OCI-LY1 (cell line): ENCODE measurements around the gene TUBA4B.

Experiments
- H2AFZ ChIP-seq: fragments of 200-600 bp; sonication (generic), shearing (Covaris generic); 2 replicates; pipeline ENCODE4 v1.6.0; 2014; ENCODE audit warnings: antibody characterized with exemption, mild to moderate bottlenecking, low read length
- H3F3A ChIP-seq: fragments of 200-600 bp; sonication (generic), shearing (Covaris generic); 2 replicates; pipeline ENCODE4 v1.6.0; 2014; ENCODE audit warnings: mild to moderate bottlenecking, antibody characterized with exemption, low read length, moderate library complexity; ENCODE audit not compliant: insufficient read depth
- H3K27ac ChIP-seq: fragments of 200-600 bp; sonication (generic); 2 replicates; pipeline ENCODE4 v1.5.1; 2014; ENCODE audit warnings: low read length, mixed run types, mild to moderate bottlenecking, low read depth; ENCODE audit not compliant: poor library complexity, severe bottlenecking
- H3K27me3 ChIP-seq: fragments of 200-600 bp; sonication (generic); 2 replicates; pipeline ENCODE4 v1.6.0; 2014; ENCODE audit warnings: antibody characterized with exemption, mild to moderate bottlenecking, low read length, moderate library complexity; ENCODE audit not compliant: insufficient read depth
- H3K36me3 ChIP-seq: fragments of 200-600 bp; sonication (generic); 2 replicates; pipeline ENCODE4 v1.6.1; 2014; ENCODE audit warnings: mild to moderate bottlenecking, antibody characterized with exemption, low read length, moderate library complexity, mixed read lengths; ENCODE audit not compliant: insufficient read depth
- H3K4me1 ChIP-seq: fragments of 200-600 bp; sonication (generic); 2 replicates; pipeline ENCODE4 v1.5.1; 2014; ENCODE audit warnings: mild to moderate bottlenecking, low read length, moderate library complexity; ENCODE audit not compliant: insufficient read depth, severe bottlenecking
- H3K4me2 ChIP-seq: fragments of 200-600 bp; sonication (generic), shearing (Covaris generic); 2 replicates; pipeline ENCODE4 v1.6.1; 2014; ENCODE audit warnings: low read length
- H3K4me3 ChIP-seq: fragments of 200-600 bp; sonication (generic); 2 replicates; pipeline ENCODE4 v1.5.1; 2014; ENCODE audit warnings: low read length, low read depth, mild to moderate bottlenecking, mixed read lengths; ENCODE audit not compliant: poor library complexity, severe bottlenecking
- H3K79me2 ChIP-seq: fragments of 200-600 bp; shearing (Covaris generic); 2 replicates; pipeline ENCODE4 v1.6.1; 2016; ENCODE audit warnings: mixed run types, low read length, mixed read lengths; ENCODE audit not compliant: insufficient read depth
- H3K9ac ChIP-seq: fragments of 200-600 bp; sonication (generic), shearing (Covaris generic); 2 replicates; pipeline ENCODE4 v1.6.1; 2014; ENCODE audit warnings: mild to moderate bottlenecking, low read length, mixed read lengths
- H3K9me2 ChIP-seq: fragments of 200-600 bp; sonication (generic), shearing (Covaris generic); 2 replicates; pipeline ENCODE4 v1.6.1; 2014; ENCODE audit warnings: low read depth, mild to moderate bottlenecking, low read length, mixed read lengths
- H3K9me3 ChIP-seq: fragments of 200-600 bp; shearing (Covaris generic); 2 replicates; pipeline ENCODE4 v1.6.1; 2014; ENCODE audit warnings: low read length, mixed read lengths
- H4K20me1 ChIP-seq: fragments of 200-600 bp; sonication (generic), shearing (Covaris generic); 2 replicates; pipeline ENCODE4 v1.6.0; 2016; ENCODE audit warnings: mild to moderate bottlenecking, low read length; ENCODE audit not compliant: insufficient read depth
- EZH2 ChIP-seq: fragments of 200-600 bp; sonication (generic), shearing (Covaris generic); IDR thresholded peaks from 2 replicates; pipeline ENCODE4 v1.8.0; 2017; ENCODE audit warnings: borderline replicate concordance, mixed run types, mild to moderate bottlenecking, antibody characterized with exemption, low read length, moderate library complexity, mixed read lengths
- TF ChIP-seq, protein P1 (sequence below): fragments of 200-600 bp; sonication (generic), shearing (Covaris generic); IDR thresholded peaks from 2 replicates; pipeline ENCODE4 v1.5.1; 2017; ENCODE audit warnings: mild to moderate bottlenecking, antibody characterized with exemption, low read length, moderate library complexity, mixed read lengths

Gene TUBA4B

DNA sequence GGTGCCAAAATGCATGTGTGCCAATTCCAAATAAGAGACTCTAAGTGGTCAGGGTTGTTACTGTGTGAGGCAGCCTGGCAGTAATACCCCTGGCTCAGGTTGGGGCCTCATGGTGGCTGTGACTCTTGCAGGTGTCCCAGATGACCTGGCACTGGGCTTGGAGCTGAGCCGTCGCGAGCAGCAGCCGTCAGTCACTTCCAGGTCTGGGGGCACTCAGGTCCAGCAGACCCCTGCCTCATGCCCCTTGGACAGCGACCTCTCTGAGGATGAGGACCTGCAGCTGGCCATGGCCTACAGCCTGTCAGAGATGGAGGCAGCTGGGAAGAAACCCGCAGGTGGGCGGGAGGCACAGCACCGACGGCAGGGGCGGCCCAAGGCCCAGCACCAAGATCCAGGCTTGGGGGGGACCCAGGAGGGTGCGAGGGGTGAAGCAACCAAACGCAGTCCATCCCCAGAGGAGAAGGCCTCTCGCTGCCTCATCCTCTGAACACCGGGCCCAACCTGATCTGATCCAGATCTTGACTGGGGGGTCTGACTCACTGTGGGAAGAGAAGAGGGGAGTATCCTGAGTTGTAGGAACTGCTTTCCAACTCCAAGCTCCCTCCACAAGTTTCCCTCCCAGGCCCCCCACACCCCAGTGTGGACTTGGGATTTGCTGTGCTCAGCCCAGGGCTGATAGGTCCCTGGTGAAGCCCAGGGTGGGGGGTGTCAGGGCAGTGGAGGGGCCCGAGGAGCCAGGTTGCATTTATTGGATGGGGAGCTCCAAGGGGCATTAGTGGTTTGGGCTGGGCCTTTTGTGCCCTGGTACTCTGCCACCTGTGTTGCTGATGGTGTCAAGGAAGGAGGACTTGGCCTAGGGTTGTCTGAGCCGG, 31.7 kb downstream of the TUBA4B start:
- TF ChIP-seq, protein P1, sequence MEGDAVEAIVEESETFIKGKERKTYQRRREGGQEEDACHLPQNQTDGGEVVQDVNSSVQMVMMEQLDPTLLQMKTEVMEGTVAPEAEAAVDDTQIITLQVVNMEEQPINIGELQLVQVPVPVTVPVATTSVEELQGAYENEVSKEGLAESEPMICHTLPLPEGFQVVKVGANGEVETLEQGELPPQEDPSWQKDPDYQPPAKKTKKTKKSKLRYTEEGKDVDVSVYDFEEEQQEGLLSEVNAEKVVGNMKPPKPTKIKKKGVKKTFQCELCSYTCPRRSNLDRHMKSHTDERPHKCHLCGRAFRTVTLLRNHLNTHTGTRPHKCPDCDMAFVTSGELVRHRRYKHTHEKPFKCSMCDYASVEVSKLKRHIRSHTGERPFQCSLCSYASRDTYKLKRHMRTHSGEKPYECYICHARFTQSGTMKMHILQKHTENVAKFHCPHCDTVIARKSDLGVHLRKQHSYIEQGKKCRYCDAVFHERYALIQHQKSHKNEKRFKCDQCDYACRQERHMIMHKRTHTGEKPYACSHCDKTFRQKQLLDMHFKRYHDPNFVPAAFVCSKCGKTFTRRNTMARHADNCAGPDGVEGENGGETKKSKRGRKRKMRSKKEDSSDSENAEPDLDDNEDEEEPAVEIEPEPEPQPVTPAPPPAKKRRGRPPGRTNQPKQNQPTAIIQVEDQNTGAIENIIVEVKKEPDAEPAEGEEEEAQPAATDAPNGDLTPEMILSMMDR = no peak
- TF ChIP-seq EZH2 = no peak
- Histone ChIP-seq H3K27ac (no peak overlapping the region), H4K20me1 (no peaks in the 10 kb centered on the region), H3K9me3 (no peaks in the 10 kb centered on the region), H3K4me2 (no peak overlapping the region), H3K27me3 (no peaks in the 10 kb centered on the region), H3K79me2 (no peaks in the 10 kb centered on the region), H3K9me2 (no peaks in the 10 kb centered on the region), H3K9ac (no peak overlapping the region), H3F3A (no peaks in the 10 kb centered on the region), H3K4me3 (no peak overlapping the region), H3K36me3 (peaks cover 54% of the 10 kb centered on the region), H2AFZ (no peak overlapping the region), H3K4me1 (peaks cover 19% of the 10 kb centered on the region)

DNA sequence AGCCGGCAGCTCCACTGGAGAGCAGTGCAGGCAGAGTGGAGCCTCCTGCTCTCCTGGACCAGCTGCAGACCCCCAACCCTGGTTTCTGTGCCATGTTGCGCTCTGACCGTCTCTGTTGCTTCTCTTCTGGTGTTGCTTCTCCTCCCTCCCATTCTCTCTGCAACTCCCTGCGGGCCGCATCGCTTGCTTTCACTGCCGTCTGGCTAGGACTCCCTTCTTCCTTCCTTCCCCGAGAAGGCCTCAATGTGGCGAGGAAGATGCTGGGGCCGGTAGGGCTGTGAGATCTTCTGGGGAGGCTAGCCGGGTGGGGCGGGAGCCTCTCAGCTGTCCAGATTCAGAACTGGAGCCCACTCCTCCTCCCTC, 32.3 kb downstream of the TUBA4B start:
- Histone ChIP-seq H3K27me3 (no peaks in the 10 kb centered on the region), H3K4me2 (no peak overlapping the region), H3F3A (no peaks in the 10 kb centered on the region), H3K4me3 (no peak overlapping the region), H4K20me1 (no peaks in the 10 kb centered on the region), H3K9ac (no peak overlapping the region), H3K9me3 (no peaks in the 10 kb centered on the region), H2AFZ (no peak overlapping the region), H3K9me2 (no peaks in the 10 kb centered on the region), H3K4me1 (peaks cover 14% of the 10 kb centered on the region), H3K36me3 (peaks cover 54% of the 10 kb centered on the region), H3K27ac (no peak overlapping the region), H3K79me2 (no peaks in the 10 kb centered on the region)
- no peak for TF ChIP-seq EZH2
- TF ChIP-seq, protein P1 = no peak

DNA sequence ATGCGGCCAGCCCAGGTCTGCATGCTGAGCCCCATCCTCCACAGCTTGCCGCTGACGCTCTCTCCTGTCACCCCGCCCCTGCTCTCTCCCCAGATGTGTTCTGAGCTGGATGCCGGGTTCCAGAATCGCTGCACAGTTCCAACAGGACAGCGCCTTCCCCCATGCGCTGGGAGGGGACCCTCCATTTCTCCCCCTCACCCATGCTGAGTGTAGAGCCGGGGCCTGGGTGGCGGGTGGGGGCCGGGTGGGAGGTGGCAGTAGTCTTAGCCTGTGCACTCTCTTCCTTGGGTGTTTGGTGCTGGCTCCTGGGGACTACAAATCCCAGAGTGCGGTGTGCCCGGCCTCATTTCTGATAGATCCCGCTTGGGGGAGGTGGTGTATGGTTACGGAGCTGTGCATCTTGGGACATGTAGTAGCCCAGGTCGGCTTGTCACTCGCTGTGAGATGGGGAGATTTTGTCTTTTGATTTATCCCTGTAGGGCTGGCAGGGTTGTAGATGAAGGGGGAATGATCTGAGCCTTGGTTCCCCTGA, 32.9 kb downstream of the TUBA4B start:
- TF ChIP-seq, protein P1 = no peak
- no peak overlapping the region for H2AFZ ChIP-seq
- H3K9ac ChIP-seq = no peak overlapping the region
- H3K36me3 ChIP-seq = peaks cover 54% of the 10 kb centered on the region
- no peak overlapping the region for H3K4me2 ChIP-seq
- H3K9me2 ChIP-seq = no peaks in the 10 kb centered on the region
- H3K27me3 ChIP-seq = no peaks in the 10 kb centered on the region
- no peaks in the 10 kb centered on the region for H3F3A ChIP-seq
- no peaks in the 10 kb centered on the region for H3K9me3 ChIP-seq
- no peaks in the 10 kb centered on the region for H4K20me1 ChIP-seq
- no peak overlapping the region for H3K4me3 ChIP-seq
- peaks cover 8% of the 10 kb centered on the region for H3K4me1 ChIP-seq
- no peak overlapping the region for H3K27ac ChIP-seq
- H3K79me2 ChIP-seq = no peaks in the 10 kb centered on the region
